Measurements from ENCODE around the gene ZNF580.

ZNF580 gene

DNA sequence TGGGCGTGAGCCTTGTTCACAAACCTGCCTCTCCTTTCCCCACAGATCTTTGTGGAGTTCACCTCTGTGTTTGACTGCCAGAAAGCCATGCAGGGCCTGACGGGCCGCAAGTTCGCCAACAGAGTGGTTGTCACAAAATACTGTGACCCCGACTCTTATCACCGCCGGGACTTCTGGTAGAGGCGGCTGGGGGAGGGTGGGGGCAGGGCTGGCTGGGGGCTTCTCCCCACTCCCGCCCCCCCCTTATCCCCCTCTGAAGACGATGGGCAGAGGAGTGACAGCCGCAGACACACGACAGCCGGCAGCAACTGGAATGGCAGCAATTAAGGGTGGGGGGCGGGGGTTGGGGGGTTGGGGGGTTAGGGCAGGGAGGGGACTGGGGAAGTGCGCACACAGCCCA lies 33.1 kb downstream of the ZNF580 start:
- H2BK5ac ChIP-seq (ENCODE audit: low read length) = no peak overlapping the region
- H3K9ac ChIP-seq (ENCODE audit: low read depth, low read length, poor library complexity) = no peak overlapping the region
- peaks cover 35 to 70% of the 10 kb centered on the region in 2 donors for H3K36me3 ChIP-seq (replicated peaks in 1 of 2; ENCODE audit: control insufficient read depth in 2 of 2, insufficient read depth in 2 of 2, low read length in 2 of 2)
- no peak overlapping the region for H3K27ac ChIP-seq (replicated peaks; ENCODE audit: low read length)
- no peaks in the 10 kb centered on the region for H3K27me3 ChIP-seq (ENCODE audit: control insufficient read depth in 3 of 3, insufficient read depth in 3 of 3, low read depth in 1 of 3, low read length in 3 of 3)
- peaks cover 17% of the 10 kb centered on the region for H3K79me1 ChIP-seq (ENCODE audit: low read depth, low read length)
- H2BK15ac ChIP-seq (ENCODE audit: low read length) = no peak overlapping the region
- no peak for DNase-seq (ENCODE audit: low spot score)
- no peak overlapping the region for H2AK5ac ChIP-seq (ENCODE audit: low read depth, low read length)
- no peak overlapping the region for H4K91ac ChIP-seq (ENCODE audit: low read depth, low read length, poor library complexity)
- H3K4me2 ChIP-seq (ENCODE audit: insufficient read depth, low read length, poor library complexity, severe bottlenecking) = no peak overlapping the region
- H3K4me1 ChIP-seq (ENCODE audit: control insufficient read depth in 2 of 2, insufficient read depth in 1 of 2, low read depth in 1 of 2, low read length in 2 of 2) = peaks cover 8 to 23% of the 10 kb centered on the region in 2 donors
- no peak overlapping the region for H2AFZ ChIP-seq (ENCODE audit: low read length)
- no peak overlapping the region for H2BK120ac ChIP-seq (ENCODE audit: low read depth, low read length)
- no peak overlapping the region for H2BK12ac ChIP-seq (ENCODE audit: low read length)
- H3K14ac ChIP-seq (ENCODE audit: low read length) = no peak overlapping the region
- no peaks in the 10 kb centered on the region for H3K9me3 ChIP-seq (replicated peaks in 1 of 2; ENCODE audit: control insufficient read depth in 2 of 2, insufficient read depth in 1 of 2, low read depth in 1 of 2, low read length in 2 of 2)
- H3K18ac ChIP-seq (ENCODE audit: low read length) = no peak overlapping the region
- peak overlapping the region in 1 of 2 donors; percentile 92 for H3K4me3 ChIP-seq (ENCODE audit: low read length in 2 of 2)
- no peak overlapping the region for H3K23ac ChIP-seq (ENCODE audit: low read depth, low read length, poor library complexity)
- no peak overlapping the region for H3K4ac ChIP-seq (ENCODE audit: low read length)
- H4K8ac ChIP-seq (ENCODE audit: low read depth, low read length) = no peak overlapping the region
- no CpG with 5 or more reads among the region's 15 CpGs for WGBS, 2 donors (ENCODE audit: extremely low coverage in 2 of 2, insufficient read length in 2 of 2, insufficient replicate concordance in 1 of 2)

DNA sequence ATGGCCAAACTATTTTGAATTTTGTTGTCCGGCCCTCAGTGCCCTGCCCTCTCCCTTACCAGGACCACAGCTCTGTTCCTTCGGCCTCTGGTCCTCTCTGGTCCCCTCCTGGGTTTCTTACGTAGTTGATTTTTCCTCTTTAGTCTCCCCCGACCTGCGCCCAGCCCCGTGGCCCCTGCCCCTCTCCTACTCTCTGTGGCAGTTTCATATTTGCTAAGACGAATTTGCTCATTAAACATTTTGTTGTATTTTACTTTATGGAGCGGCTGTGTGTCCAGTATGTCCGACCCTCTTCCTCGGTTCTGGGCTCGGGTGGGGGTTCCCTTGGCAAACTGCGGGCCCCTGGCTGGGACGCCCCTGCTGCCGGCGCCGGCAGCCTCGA lies 33.6 kb downstream of the ZNF580 start:
- Histone ChIP-seq H3K4me2 (ENCODE audit: insufficient read depth, low read length, poor library complexity, severe bottlenecking) (peak overlapping the region; percentile 52), H2BK15ac (ENCODE audit: low read length) (no peak overlapping the region), H3K14ac (ENCODE audit: low read length) (no peak overlapping the region), H3K4me3 (ENCODE audit: low read length in 2 of 2) (peak overlapping the region; percentile 83 to 92), H3K4me1 (ENCODE audit: control insufficient read depth in 2 of 2, insufficient read depth in 1 of 2, low read depth in 1 of 2, low read length in 2 of 2) (peaks cover 8 to 23% of the 10 kb centered on the region in 2 donors), H3K18ac (ENCODE audit: low read length) (no peak overlapping the region), H3K9me3 (replicated peaks in 1 of 2; ENCODE audit: control insufficient read depth in 2 of 2, insufficient read depth in 1 of 2, low read depth in 1 of 2, low read length in 2 of 2) (no peaks in the 10 kb centered on the region), H2BK120ac (ENCODE audit: low read depth, low read length) (no peak overlapping the region), H3K79me1 (ENCODE audit: low read depth, low read length) (peaks cover 19% of the 10 kb centered on the region), H3K27me3 (ENCODE audit: control insufficient read depth in 3 of 3, insufficient read depth in 3 of 3, low read depth in 1 of 3, low read length in 3 of 3) (no peaks in the 10 kb centered on the region), H2BK5ac (ENCODE audit: low read length) (no peak overlapping the region), H4K91ac (ENCODE audit: low read depth, low read length, poor library complexity) (no peak overlapping the region), H3K9ac (ENCODE audit: low read depth, low read length, poor library complexity) (peak overlapping the region; percentile 89), H3K36me3 (replicated peaks in 1 of 2; ENCODE audit: control insufficient read depth in 2 of 2, insufficient read depth in 2 of 2, low read length in 2 of 2) (peaks cover 35 to 70% of the 10 kb centered on the region in 2 donors), H3K27ac (replicated peaks; ENCODE audit: low read length) (no peak overlapping the region), H2AFZ (ENCODE audit: low read length) (peak overlapping the region; percentile 62), H4K8ac (ENCODE audit: low read depth, low read length) (no peak overlapping the region), H2BK12ac (ENCODE audit: low read length) (no peak overlapping the region), H3K4ac (ENCODE audit: low read length) (no peak overlapping the region), H2AK5ac (ENCODE audit: low read depth, low read length) (no peak overlapping the region), H3K23ac (ENCODE audit: low read depth, low read length, poor library complexity) (no peak overlapping the region)
- DNase-seq (ENCODE audit: low spot score) = no peak
- no CpG with 5 or more reads among the region's 17 CpGs for WGBS, 2 donors (ENCODE audit: extremely low coverage in 2 of 2, insufficient read length in 2 of 2, insufficient replicate concordance in 1 of 2)

DNA sequence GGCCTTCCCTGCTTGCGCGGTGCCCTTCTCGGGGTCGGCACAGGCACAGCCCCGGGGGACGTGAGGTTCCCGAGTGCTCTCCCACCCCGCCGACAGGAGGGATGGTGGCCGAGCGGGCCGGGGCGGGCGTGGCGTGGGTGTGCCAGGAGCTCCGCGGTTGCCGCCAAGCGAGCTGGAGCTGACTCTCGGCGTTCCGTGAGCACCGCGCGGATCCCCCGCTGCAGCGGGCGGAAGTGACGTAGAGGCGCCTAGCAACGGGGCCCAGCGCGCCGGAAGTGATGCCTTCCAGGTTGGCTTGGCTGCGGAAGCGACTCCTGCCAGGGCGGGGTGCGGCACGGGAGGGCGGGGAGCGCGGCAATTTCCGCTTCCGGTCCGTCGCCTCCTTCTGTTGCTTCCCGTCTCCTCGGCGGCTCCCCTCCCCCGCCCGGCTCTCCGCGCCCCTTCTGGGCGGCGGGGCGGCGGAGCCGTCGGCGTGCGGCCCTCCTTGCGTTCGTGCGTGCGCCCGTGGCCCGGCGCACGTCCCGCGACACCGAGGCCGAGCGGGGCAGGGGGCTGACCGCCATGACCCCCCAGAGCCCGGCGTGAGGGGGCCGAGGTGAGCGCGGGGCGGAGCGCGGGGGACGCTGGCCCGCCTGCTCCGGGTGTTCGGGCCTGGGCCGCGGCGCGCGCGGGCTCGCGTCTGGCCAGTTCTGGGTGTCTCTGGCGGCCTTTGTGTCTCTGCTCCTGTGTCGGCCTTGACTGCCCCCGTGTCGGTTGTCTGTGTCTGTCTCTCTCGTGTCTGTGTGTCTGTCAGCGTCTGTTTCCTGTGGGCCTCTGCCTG lies 34.2 kb downstream of the ZNF580 start, which contains the start of gene EPN1:
Gene EPN1, plus strand, starts transcription at position 386 of the 820 bp plus-strand sequence. CDS start 3,402 bp downstream, outside the sequence.
- Histone ChIP-seq H3K23ac (ENCODE audit: low read depth, low read length, poor library complexity) (peak within 1 kb of the TSS; percentile 92), H3K79me1 (ENCODE audit: low read depth, low read length) (peaks cover 23% of the 10 kb centered on the region), H2BK120ac (ENCODE audit: low read depth, low read length) (no peak within 1 kb of the TSS), H2BK15ac (ENCODE audit: low read length) (no peak within 1 kb of the TSS), H2BK5ac (ENCODE audit: low read length) (no peak within 1 kb of the TSS), H3K27me3 (ENCODE audit: control insufficient read depth in 3 of 3, insufficient read depth in 3 of 3, low read depth in 1 of 3, low read length in 3 of 3) (no peaks in the 10 kb centered on the region), H3K27ac (replicated peaks; ENCODE audit: low read length) (peak within 1 kb of the TSS; percentile 53), H3K9me3 (replicated peaks in 1 of 2; ENCODE audit: control insufficient read depth in 2 of 2, insufficient read depth in 1 of 2, low read depth in 1 of 2, low read length in 2 of 2) (no peaks in the 10 kb centered on the region), H3K4me3 (ENCODE audit: low read length in 2 of 2) (peak within 1 kb of the TSS; percentile 92 to 98), H4K8ac (ENCODE audit: low read depth, low read length) (no peak within 1 kb of the TSS), H4K91ac (ENCODE audit: low read depth, low read length, poor library complexity) (no peak within 1 kb of the TSS), H3K9ac (ENCODE audit: low read depth, low read length, poor library complexity) (peak within 1 kb of the TSS; percentile 99), H3K14ac (ENCODE audit: low read length) (no peak within 1 kb of the TSS), H3K4me2 (ENCODE audit: insufficient read depth, low read length, poor library complexity, severe bottlenecking) (peak within 1 kb of the TSS; percentile 84), H3K4ac (ENCODE audit: low read length) (no peak within 1 kb of the TSS), H3K4me1 (ENCODE audit: control insufficient read depth in 2 of 2, insufficient read depth in 1 of 2, low read depth in 1 of 2, low read length in 2 of 2) (peaks cover 8 to 23% of the 10 kb centered on the region in 2 donors), H3K18ac (ENCODE audit: low read length) (peak within 1 kb of the TSS; percentile 96), H2AK5ac (ENCODE audit: low read depth, low read length) (no peak within 1 kb of the TSS), H3K36me3 (replicated peaks in 1 of 2; ENCODE audit: control insufficient read depth in 2 of 2, insufficient read depth in 2 of 2, low read length in 2 of 2) (peaks cover 34 to 70% of the 10 kb centered on the region in 2 donors), H2BK12ac (ENCODE audit: low read length) (no peak within 1 kb of the TSS), H2AFZ (ENCODE audit: low read length) (peak within 1 kb of the TSS; percentile 88)
- DNase-seq (ENCODE audit: low spot score) = peak; percentile 94
- WGBS, 2 donors (ENCODE audit: extremely low coverage in 2 of 2, insufficient read length in 2 of 2, insufficient replicate concordance in 1 of 2) = no CpG with 5 or more reads among the region's 101 CpGs

DNA sequence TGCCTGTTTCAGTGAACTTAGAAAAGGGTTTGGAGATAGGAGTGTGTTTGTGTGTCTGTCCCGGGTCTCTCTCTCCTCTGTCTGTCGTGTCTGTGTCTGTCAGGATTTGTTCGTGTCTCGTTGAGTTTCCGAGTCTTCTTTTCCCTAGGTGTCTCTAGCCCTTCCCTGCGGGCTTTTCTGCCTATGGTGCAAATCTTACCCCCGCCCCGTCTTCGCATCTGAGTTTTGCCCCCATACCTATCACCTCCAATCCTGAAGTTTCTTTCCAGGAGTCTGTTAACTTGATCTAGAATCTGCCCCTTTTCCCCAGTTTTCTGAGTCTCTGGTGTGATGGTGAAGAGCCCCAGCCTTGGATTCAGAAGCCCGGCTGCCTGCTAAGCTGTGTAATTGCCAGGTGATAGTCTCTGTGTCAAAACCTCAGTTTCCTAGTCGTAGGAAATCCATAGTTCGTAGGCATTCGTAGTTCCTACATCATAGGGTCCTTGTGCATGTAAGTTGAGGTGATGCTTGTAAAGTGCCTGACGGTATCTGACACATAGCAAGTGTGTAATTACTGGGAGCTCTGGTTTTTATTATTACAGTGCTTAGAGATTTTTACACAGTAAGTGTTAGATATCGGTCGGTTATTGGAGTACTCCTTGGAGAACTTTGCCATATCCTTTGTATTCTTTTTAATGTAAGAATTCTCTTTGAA lies 35.0 kb downstream of the ZNF580 start:
- Histone ChIP-seq H4K91ac (ENCODE audit: low read depth, low read length, poor library complexity) (no peak overlapping the region), H2BK120ac (ENCODE audit: low read depth, low read length) (no peak overlapping the region), H3K79me1 (ENCODE audit: low read depth, low read length) (peaks cover 20% of the 10 kb centered on the region), H2BK15ac (ENCODE audit: low read length) (no peak overlapping the region), H3K4me1 (ENCODE audit: control insufficient read depth in 2 of 2, insufficient read depth in 1 of 2, low read depth in 1 of 2, low read length in 2 of 2) (peaks cover 4 to 23% of the 10 kb centered on the region in 2 donors), H2BK12ac (ENCODE audit: low read length) (no peak overlapping the region), H3K9ac (ENCODE audit: low read depth, low read length, poor library complexity) (peak overlapping the region; percentile 99), H2AK5ac (ENCODE audit: low read depth, low read length) (no peak overlapping the region), H2AFZ (ENCODE audit: low read length) (peak overlapping the region; percentile 88), H3K27ac (replicated peaks; ENCODE audit: low read length) (no peak overlapping the region), H3K18ac (ENCODE audit: low read length) (no peak overlapping the region), H3K36me3 (replicated peaks in 1 of 2; ENCODE audit: control insufficient read depth in 2 of 2, insufficient read depth in 2 of 2, low read length in 2 of 2) (peaks cover 33 to 70% of the 10 kb centered on the region in 2 donors), H3K14ac (ENCODE audit: low read length) (no peak overlapping the region), H2BK5ac (ENCODE audit: low read length) (no peak overlapping the region), H3K4me2 (ENCODE audit: insufficient read depth, low read length, poor library complexity, severe bottlenecking) (peak overlapping the region; percentile 84), H3K4me3 (ENCODE audit: low read length in 2 of 2) (peak overlapping the region; percentile 92 to 98), H3K9me3 (replicated peaks in 1 of 2; ENCODE audit: control insufficient read depth in 2 of 2, insufficient read depth in 1 of 2, low read depth in 1 of 2, low read length in 2 of 2) (no peaks in the 10 kb centered on the region), H3K27me3 (ENCODE audit: control insufficient read depth in 3 of 3, insufficient read depth in 3 of 3, low read depth in 1 of 3, low read length in 3 of 3) (no peaks in the 10 kb centered on the region), H3K4ac (ENCODE audit: low read length) (no peak overlapping the region), H3K23ac (ENCODE audit: low read depth, low read length, poor library complexity) (no peak overlapping the region), H4K8ac (ENCODE audit: low read depth, low read length) (no peak overlapping the region)
- DNase-seq (ENCODE audit: low spot score) = no peak
- no CpG with 5 or more reads among the region's 16 CpGs for WGBS, 2 donors (ENCODE audit: extremely low coverage in 2 of 2, insufficient read length in 2 of 2, insufficient replicate concordance in 1 of 2)
